ENCODE data around the gene ELOVL7.
"Not testable (repeated sequence)": the region's sequence is repeated elsewhere in the genome, so short reads cannot be mapped to it uniquely, and the experiment has no call there.

ELOVL7 gene

DNA sequence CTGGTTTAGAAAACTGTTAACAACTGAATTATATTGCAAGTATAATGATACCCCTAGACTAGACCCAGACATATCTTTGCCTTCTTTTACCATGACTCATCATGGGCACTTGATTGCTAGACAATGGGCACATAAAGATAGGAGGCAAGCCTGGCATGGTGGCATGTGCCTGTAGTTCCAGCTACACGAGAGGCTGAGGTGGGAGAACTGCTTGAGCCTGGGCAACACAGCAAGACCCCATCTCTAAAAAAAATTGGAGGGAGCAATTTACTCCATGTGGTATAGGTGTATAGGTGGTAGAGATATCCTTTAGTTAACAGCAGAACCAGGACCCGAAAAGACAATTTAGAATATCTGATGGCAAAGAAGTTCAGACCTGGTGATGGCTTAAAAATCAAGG, 51.6 kb downstream of the ELOVL7 start:
- DNase-seq, result no peak

DNA sequence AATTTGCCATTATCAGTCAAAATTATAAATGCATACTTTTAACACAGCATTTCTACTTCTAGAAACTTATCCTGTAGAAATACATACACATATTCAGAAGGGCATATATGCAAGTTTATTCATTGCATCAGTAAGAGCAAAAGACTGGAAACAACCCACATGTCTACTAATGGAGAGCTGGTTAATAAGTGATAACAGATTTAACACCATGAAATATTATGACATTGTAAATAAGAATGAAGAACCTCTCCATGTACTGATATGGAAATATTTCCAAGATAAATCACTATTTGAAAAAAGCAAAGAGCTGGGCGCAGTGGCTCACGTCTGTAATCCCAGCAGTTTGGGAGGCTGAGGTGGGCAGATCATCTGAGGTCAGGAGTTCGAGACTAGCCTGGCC, 54.5 kb downstream of the ELOVL7 start:
- DNase-seq, result no peak

DNA sequence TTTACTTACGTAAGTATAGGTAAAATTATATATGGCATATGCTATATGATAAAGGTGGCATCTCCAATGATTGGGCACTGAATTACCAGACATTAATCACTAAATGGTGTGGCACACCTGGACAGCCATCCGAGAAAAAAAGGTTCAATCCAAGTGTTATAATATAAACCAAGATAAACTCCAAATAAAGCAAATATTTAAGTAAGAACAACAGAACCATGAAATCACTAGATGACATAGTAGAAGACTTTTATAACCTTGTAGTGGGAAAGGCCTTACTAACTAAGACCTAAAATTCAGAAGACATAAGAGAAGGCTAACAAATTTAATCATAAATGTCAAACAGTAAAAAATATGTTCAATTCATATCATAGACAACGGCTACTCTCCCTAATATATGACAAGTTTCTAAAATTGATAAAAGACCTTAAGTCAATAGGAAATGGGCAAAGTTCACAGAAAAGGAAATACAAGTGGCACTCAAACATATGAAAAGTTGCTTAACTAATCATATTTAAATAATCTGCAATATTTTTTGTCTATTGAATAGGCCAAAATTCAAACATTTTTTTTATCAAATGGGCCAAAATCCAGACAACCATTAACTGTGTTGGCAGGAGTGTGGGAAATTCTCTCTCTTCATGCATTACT, 55.1 kb downstream of the ELOVL7 start:
- no peak for DNase-seq

DNA sequence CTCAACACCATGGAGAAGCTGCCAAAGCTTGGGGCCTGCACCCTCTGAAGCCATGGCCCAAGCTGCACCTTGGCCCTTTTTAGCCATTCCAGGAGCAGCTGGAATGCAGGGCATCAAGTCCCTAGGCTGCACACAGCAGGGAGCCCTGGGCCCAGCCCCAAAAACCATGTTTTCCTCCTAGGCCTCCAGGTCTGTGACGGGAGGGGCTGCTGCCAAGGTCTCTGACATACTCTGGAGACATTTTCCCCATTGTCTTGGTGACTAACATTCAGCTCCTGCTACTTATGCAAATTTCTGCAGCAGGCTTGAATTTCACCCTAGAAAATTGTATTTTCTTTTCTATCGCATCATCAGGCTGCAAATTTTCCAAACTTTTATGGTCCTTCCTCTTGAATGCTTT, 64.6 kb downstream of the ELOVL7 start:
- no peak for DNase-seq

DNA sequence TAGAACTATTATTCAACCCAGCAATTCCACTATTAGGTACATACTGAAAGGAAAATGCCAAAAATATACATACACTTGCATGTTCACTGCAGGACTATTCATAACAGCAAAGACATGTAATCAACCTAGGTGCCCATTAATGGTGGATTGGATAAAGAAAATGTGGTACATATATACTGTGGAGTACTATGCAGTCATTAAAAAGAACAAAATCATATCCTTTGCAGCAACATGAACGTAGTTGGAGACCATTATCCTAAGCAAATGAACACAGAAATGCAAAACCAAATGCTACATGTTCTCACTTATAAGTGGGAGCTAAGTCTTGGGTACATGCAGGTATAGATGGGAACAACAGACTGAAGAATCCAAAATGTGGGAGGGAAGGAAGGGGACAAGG, 67.7 kb downstream of the ELOVL7 start:
- no peak for DNase-seq

DNA sequence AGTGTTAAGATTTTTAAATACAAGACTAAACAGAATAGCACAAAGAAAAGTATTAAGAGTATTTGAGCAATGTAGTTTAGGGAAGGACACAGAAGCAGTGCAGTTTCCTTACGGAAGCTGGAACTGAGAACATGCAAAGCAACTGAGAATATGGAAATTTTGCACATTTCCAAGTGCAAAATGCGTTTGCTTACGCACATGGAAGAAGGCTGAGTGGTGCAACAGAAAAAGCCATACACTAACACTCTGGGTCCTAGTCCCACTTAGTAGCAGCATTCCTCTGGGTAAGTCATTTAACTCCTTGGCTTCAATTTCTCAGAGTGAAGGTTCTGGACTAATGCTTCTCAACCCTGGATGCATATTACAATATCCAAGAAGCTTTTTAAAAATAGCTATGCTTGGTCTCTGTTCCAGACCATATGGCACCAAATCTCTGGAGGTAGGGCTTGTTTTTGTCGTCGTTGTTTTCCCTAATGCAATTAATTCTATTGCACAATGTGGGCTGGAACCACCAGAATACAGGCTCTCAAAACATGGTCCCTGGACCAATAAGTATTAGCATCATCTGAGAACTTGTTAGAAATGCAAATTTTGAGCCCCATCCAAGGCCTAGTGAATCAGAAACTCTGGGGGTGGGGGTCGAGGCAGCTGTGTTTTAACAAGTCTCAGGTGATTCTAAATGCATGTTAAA, 78.9 kb downstream of the ELOVL7 start:
- DNase-seq, result no peak

DNA sequence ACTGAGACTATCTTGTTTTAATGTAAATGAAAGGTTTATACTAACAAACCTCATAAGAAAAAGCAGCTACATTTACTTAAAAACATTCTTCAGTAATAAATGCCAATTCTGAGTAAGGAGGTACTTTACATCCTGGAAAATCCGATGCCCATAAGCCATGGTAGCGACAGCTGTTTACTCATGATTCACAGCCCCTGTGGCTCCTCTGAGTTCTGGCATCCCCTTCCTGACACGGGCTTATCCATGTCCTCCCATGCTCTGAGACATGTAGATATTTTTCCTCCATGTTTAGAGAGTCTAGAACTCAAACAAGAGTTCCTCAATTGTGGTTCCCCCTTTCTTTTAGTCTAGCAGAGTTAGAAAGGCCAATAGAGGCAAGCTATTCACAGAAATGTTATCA, 81.0 kb downstream of the ELOVL7 start:
- no peak for DNase-seq

DNA sequence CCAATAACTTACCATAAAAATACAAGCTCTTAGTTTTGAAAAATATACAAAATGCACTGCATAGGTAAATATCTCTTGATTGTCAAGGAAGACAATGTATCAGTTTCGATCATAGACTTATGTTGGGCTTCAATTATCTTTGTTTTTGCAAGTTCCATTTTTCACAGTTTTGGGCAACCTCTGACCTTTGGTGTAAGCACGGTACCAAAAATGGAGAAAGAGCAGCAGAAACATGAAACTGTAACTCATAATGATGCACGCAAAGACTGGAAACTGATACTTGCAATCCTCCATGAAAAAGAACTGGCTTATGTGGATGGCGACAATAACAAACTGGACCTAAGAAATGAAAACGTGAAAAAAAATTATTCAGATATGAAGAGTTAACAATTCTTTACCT, 89.6 kb downstream of the ELOVL7 start:
- no peak for DNase-seq

DNA sequence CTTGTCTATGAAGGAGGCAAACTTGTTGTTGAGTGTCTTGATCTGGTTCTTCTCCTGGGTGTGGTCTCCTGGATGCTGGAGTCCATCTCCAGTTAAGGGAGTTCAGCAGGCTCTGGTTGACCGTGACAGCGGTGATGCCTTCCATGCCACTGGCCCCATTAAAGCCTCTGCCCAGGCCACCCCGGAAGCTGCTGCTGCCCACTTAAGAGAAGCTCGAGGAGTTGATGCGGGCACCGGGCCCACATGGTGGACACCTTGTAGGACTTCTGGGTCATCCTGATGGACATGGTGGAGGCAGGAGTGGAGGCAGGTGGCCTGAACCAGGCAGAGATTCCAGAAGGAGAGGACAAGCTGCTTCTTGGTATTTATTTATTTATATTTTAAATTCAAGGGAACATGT, 99.4 kb downstream of the ELOVL7 start:
- no peak for DNase-seq

DNA sequence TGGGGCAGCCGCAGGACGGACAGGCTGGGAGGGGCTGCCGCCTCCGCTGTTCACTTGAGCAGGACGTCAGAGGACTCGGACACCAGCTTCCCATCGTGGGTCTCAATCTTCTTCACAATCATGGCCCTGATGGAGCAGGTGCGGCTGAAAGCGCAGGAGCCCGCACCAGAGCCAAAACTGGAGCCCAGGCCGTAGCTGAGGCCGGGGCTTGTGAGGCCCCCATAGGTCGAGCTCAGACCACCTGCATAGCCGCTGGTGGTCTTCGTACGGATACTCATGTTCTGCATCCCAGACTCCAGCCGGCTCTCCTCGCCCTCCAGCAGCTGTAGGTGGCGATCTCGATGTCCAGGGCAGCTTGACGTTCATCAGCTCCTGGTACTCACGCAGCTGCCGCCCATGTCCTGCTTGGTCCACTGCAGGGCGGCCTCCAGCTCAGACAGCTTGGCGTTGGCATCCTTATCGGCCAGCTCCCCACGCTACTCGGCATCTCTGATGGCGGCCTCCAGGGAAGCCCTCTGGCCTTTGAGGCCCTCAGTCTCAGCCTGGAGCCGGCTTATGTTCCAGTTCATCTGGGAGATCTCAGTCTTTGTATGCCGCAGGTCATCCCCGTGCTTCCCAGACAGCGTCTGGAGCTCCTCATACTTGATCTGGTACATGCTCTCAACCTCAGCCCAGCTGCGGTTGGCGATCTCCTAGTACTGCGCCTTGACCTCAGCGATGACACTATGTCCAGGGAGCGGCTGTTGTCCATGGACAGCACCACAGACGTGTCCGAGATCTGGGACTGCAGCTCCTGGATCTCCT, 100.4 kb downstream of the ELOVL7 start:
- DNase-seq, result no peak

DNA sequence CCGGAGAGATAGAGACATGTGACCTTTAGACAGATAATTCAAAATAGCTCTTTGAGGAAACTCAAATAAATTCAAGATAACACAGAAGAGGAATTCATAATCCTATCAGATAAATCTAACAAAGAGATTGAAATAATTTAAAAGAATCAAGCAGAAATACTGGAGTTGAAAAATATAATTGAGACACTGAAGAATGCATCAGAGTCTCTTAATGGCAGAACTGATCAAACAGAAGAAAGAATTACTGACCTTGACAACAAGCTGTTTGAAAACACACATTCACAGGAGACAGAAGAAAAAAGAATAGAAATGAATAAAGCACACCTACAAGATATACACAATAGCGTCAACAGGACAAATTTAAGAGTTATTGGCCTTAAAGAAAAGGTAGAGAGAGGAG, 103.7 kb downstream of the ELOVL7 start:
- no peak for DNase-seq

DNA sequence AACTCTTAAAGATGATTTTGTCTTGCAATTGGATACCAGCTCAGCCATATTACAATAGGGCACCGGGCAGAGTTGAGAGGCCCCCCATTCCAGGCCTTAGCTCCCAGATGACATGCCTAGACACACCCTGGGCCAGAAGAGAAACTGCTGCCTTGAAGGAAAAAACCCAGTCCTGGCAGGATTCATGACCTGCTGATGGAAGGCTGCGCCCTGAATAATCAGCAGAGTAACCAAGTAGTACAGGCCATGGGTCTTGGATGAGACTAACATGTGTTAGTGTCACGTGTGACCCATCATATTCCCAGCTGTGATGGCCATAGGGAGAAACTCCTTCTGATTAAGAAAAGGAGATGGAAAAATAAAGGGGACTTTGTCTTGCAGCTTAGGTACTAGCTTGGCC, 105.1 kb downstream of the ELOVL7 start:
- DNase-seq, result no peak

DNA sequence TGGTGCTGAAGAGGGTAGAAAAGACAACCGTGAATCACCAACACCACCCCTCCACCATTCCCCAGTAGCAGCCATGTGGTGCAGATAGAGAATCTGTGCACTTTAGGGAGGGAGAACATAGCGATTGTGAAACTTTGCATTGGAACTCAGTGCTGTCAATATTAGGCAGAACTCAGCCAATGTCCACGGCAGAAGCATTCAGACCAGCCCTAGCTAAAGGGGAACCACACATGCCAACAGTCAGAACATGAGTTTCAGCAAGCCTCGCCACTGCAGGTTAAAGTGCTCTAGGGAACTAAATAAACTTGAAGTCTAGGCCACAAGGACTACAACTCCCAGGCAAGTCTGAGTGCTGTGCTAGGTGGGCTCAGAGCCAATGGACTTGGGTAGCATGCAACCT, 105.6 kb downstream of the ELOVL7 start:
- DNase-seq, result no peak

DNA sequence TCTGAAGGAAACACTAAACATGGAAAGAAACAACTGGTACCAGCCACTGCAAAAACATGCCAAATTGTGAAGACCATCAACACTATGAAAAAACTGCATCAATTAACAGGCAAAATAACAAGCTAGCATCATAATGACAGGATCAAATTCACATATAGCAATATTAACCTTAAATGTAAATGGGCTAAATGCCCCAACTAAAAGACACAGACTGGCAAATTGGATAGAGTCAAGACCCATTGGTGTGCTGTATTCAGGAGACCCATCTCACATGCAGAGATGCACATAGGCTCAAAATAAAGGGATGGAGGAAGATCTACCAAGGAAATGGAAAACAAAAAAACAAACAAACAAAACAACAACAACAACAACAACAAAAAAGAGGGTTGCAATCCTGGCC, 113.2 kb downstream of the ELOVL7 start:
- not testable (repeated sequence) for DNase-seq

DNA sequence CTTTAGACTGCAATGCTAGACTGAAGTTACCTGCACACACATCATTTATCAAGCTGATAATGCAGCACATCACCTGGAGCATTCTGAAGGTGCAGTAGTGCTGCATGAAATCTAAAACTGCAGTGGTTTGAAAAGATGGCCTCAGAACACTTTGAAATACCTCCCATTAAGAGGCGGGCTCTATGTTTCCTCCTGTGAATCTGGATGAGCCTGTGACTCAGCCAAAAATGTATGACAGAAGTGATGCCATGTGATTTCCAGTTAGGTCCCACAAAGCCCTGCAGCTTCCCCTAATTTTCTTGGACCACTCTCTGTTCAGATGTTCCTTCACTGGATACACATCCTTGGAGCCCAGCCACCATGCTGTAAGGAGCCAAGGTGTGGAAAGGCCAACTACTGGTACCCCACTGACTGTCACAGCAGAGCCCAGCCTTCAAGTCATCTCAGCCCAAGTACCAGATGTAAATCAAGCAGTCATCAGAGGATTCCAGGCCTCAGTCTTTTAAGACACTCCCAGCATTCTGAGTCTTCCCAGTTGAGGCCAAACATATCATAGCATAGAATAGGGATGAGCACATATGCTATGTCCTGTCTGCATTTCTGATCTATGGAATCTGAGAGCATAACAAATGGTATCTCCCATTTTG, 116.9 kb downstream of the ELOVL7 start:
- DNase-seq, result no peak

DNA sequence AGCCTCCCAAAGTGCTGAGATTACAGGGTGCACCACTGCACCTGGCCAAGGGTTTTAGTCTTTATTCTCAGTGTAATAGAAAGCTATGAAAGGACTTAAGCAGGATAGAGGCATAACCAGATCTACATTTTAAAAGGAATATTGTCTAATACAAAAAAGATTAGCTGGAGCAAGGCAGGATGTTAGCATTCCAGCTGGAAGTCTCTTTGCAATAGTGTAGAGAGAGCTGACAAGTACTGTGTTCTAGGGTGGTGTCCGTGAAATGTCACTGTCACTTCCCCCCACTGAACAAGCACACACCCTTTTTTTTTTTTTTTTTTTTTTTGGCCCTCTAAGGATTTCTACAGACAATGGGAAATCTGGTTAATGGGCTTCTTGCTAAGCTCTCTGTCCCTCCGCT, 119.9 kb downstream of the ELOVL7 start:
- no peak for DNase-seq

DNA sequence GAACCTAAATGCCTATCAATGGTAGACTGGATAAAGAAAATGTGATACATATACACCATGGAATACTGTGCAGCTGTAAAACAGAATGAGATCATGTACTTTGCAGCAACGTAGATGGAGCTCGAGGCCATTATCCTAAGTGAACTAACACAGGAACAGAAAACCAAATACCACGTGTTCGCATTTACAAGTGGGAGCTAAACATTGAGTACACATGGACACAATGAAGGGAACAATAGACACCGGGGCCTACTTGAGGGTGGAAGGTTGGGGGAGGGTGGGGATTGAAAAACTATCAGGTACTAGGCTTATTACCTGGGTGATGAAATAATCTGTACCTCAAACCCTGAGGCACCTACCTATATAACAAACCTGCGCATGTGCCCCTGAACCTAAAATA, 121.7 kb downstream of the ELOVL7 start:
- DNase-seq, result no peak

DNA sequence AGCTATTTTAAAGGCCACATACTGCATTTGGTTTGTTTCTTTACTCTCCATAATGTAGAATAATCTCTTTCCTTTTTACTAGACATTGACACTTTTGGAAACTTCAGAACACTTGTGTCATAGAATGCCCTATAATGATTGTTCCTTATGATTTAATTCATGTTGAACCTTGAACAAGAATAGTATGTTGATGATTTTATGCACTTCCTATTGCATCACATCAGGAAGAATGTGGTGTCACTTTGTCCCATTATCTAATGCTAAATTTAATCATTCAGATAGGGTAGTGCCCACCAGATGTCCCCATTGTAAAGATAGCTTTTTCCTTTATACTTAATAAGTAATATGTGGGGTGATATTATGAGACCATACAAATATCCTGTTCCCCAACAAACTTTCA, 124.7 kb downstream of the ELOVL7 start:
- no peak for DNase-seq

DNA sequence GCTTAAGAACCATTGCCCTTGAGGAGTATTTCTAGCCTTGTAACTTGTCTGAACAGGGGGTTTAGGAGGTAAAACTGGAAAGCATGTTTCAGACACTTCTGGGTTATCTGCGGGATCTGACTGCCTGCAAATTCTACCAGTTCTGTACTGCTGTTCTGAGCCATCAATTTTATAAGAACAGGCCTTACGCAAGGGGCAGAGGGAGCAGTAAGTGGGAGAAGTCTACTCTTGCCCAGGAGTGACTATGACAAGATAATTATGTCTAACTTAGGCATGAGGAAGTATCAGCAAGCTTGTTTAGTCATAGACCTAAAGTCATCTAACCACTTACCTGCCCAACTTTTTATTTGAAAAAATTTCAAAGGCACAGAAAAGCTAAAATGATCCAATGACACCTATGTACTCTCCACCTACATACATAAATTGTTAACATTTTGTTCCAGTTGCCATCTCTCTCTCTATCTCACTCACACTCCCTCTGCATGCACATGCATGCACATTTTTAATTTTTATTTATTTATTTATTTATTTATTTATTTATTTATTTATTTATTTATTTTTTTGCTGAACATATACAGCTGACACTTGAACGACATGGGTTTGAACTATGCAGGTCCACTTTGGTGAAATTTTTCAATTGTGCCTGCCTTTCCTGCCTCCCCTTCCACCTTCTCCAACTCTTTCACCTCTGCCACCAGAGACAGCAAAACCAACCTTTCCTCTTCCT, 125.7 kb downstream of the ELOVL7 start:
- DNase-seq, result no peak

DNA sequence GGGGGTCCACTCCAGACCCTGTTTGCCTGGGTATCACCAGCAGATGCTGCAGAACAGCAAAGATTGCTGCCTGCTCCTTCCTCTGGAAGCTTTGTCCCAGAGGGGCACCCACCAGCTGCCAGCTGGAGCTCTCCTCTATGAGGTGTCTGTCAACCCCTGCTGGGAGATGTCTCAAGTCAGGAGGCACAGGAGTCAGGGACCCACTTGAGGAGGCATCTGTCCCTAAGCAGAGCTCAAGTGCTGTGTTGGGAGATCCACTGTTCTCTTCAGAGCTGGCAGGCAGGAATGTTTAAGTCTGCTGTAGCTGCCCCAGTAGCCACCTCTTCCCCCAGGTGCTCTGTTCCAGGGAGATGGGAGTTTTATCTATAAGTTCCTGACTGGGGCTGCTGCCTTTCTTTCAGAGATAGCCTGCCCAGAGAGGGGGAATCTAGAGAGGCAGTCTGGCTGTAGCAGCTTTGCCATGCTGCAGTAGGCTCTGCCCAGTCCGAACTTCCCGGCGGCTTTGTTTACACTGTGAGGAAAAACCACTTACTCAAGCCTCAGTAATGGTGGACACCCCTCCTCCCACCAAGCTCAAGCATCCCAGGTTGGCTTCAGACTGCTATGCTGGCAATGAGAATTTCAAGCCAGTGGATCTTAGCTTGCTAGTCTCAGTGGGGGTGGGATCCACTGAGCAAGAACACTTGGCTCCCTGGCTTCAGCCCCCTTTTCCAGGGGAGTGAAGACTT, 128.7 kb downstream of the ELOVL7 start:
- DNase-seq, result not testable (repeated sequence)

DNA sequence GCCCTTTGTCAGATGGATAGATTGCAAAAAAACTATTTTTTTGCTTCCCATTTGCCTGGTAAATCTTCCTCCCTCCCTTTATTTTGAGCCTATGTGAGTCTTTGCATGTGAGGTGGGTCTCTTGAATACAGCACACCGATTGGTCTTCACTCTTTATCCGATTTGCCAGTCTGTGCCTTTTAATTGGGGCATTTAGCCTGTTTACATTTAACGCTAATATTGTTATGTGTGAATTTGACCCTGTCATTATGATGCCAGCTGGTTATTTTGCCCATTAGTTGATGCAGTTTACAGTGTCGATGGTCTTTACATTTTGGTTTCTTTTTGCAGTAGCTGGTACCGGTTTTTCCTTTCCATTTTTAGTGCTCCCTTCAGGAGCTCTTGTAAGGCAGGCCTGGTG, 131.1 kb downstream of the ELOVL7 start:
- DNase-seq, result no peak

DNA sequence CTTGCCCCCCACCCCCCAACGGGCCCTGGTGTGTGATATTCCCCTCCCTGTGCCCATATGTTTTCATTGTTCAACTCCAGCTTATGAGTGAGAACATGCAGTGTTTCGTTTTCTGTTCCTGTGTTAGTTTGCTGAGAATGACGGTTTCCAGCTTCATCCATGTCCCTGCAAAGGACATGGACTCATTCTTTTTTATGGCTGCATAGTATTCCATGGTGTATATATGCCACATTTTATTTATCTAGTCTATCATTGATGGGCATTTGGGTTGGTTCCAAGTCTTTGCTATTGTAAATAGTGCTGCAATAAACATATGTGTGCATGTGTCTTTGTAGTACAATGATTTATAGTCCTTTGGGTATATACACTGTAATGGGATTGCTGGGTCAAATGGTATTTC, 132.2 kb downstream of the ELOVL7 start:
- not testable (repeated sequence) for DNase-seq

All from CD4-positive, alpha-beta T cell treated with Interleukin-17A for 1 hour (primary cell).